Mononuclear cell (primary cell): ENCODE results near the gene PPP2R3C. TPM values are rescaled to one million over a fixed set of nuclear protein-coding genes. Genes with fewer than 3 reads are reported as not detected.
"Not testable (repeated sequence)": the region's sequence is repeated elsewhere in the genome, so short reads cannot be mapped to it uniquely, and the experiment has no call there.

Source experiments
- H3K27me3 ChIP-seq: 2 replicates; pipeline ENCODE4 v1.6.0; 2011; ENCODE audit warnings: low read length, control low read depth; ENCODE audit not compliant: insufficient read depth
- H3K4me1 ChIP-seq: 2 replicates; pipeline ENCODE4 v1.5.1; 2011; ENCODE audit warnings: mild to moderate bottlenecking, low read length, control low read depth; ENCODE audit not compliant: insufficient read depth
- H3K4me3 ChIP-seq: 2 replicates; pipeline ENCODE4 v1.5.1; 2011; ENCODE audit warnings: mild to moderate bottlenecking, low read length, moderate library complexity
- H3K9me3 ChIP-seq: 2 replicates; pipeline ENCODE4 v1.5.1; 2011; ENCODE audit warnings: low read depth, mild to moderate bottlenecking, control low read depth, low read length
- total RNA-seq: library from RNA; depleted of rRNA; stranded (reverse); fragments of >200 nt; gene quantifications from one replicate; pipeline ENCODE4 v1.2.3, GENCODE V29; 2012

Gene PPP2R3C
- total RNA-seq, 1 donor = 55.1 TPM

DNA sequence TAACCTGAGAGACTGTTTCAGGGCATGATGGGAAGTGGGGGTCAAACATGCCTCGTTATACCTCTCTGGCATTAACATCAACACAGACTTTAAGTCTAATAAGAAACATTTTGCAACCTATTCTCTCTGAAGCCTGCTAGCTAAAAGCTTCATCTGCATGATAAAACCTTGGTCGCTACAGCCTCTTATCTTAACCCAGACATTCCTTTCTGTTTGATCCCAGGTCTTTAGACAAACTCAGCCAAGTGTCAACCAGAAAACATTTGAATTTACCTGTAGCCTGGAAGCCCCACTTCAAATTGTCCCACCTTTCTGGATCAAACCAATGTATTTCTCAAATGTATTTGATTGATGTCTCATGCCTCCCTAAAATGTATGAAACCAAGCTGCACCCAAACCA, 9.1 kb downstream of the PPP2R3C start:
- no peaks in the 10 kb centered on the region for H3K9me3 ChIP-seq
- H3K27me3 ChIP-seq = no peaks in the 10 kb centered on the region
- peaks cover 4% of the 10 kb centered on the region for H3K4me1 ChIP-seq
- H3K4me3 ChIP-seq = no peak overlapping the region

DNA sequence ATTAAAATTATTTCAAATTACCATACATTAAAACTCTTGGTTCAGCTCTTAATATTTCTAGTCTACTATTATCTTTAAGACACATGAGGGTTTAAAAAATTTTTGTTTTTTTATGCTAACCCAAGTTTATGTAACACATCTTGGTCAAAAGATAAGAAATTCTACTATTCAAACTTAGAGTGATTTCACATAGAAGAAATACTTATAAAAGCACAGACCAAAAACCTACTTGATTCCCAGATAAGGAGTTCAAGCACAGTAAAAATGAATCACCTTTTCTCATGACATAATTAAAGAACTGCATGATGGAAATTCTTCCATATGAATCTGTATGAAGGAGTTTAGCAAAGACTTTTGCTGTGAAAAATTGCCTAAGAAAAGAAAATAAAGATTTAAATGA, 13.9 kb downstream of the PPP2R3C start:
- no peaks in the 10 kb centered on the region for H3K9me3 ChIP-seq
- no peaks in the 10 kb centered on the region for H3K27me3 ChIP-seq
- H3K4me3 ChIP-seq = no peak overlapping the region
- no peaks in the 10 kb centered on the region for H3K4me1 ChIP-seq

DNA sequence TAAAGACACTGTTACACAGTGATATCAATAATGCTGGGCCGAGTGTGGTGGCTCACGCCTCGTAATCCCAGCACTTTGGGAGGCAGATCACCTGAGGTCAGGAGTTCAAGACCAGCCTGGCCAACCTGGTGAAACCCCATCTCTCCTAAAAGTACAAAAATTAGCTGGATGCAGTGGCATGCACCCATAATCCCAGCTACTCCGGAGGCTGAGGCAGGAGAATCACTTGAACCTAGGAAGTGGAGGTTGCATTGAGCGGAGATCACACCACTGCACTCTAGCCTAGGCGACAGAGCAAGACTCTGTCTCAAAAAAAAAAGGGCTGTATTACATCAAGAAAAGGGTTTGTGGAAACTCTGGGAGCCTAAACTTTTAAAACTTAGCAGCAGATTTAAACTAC, 27.1 kb downstream of the PPP2R3C start:
- H3K4me3 ChIP-seq, H3K4me1 ChIP-seq, H3K9me3 ChIP-seq: not testable (repeated sequence)

DNA sequence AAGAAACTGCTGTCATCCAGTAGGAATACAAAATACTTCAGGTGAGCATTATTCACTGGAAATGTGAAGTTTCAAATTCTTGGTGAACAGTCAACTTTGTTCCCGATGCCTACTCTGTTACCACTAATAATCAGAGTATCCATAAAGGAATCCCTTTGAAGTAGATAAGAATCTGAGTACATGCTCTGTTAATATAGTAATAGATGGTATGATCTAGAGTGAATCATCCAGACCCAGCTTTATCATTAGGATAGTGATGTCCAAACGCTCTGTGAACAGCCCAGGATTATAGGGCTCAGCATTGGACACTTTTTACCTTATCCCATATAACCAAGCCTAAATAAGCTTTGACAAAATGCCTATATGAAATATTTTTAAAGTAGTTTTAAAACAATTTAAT, 33.3 kb downstream of the PPP2R3C start:
- Histone ChIP-seq H3K4me1 (no peaks in the 10 kb centered on the region), H3K27me3 (no peaks in the 10 kb centered on the region), H3K4me3 (no peak overlapping the region)

More for the DNA sequence above, 27.1 kb downstream of the PPP2R3C start:
- H3K27me3 ChIP-seq = not testable (repeated sequence)

DNA sequence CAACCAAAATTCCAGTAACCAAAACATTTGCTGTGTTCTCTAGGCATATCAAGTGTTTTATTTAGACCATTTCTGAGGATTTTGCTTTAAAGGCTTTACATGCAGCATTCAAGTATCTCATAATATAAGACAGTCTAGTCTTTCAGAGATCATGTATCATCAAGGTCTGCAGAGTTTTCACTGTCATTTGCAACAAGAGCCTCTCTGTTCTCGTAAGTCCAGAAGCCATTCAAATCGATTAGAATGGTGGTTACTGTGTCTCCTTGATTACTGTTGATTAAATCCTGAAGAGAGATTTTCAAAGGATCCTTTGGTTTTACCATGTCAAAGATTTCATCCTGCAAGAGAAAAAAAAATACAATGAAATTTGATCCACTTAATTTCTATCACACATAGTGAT, 36.3 kb downstream of the PPP2R3C start:
- H3K4me1 ChIP-seq = no peaks in the 10 kb centered on the region
- no peak overlapping the region for H3K4me3 ChIP-seq
- no peaks in the 10 kb centered on the region for H3K27me3 ChIP-seq
- no peaks in the 10 kb centered on the region for H3K9me3 ChIP-seq

More for the DNA sequence above, 33.3 kb downstream of the PPP2R3C start:
- H3K9me3 ChIP-seq = no peaks in the 10 kb centered on the region

DNA sequence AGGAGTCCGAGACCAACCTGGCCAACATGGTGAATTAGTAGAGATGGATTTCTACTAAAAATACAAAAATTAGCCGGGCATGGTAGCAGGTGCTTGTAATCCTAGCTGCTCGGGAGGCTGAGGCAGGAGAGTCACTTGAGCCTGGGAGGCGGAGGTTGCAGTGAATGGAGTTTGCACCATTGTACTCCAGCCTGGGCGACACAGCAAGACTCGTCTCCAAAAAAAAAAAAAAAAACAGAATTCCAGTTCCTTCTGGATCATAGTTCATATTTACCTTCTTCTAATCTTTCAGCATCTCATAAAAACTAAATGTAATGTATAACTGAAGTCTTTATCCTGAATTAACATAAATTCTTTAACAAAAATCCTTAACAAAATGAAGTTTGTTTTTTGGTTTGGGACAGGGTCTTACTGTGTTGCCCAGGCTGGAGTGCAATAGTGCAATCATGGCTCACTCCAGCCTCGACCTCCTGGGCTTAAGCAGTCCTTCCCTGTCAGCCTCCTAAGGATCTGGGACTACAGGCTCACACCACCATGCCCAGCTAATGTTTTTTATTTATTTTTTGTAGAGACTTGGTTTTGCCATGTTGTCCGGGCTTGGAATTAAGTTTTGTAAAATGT, 38.1 kb downstream of the PPP2R3C start:
- Histone ChIP-seq H3K9me3 (no peaks in the 10 kb centered on the region), H3K4me1 (no peaks in the 10 kb centered on the region), H3K27me3 (no peaks in the 10 kb centered on the region), H3K4me3 (no peak overlapping the region)

DNA sequence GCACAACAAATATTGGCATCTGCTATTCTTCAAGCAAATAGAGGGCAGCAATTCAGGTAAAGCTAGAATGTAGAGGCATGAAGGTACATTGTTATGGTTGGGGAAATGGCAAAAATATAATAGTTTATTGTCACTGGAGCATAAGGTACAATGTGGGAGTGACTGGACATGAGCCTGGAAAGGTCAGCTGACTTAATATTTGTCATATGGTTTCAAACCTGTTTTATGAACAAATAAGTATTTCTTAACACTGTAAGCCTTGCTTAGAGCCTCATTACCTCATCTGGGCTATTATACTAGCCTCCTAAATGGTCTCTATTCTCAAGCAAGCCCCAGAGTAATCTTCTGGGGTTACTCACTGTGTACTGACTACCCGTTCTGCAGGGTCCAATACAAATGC, 42.0 kb downstream of the PPP2R3C start:
- no peaks in the 10 kb centered on the region for H3K4me1 ChIP-seq
- H3K27me3 ChIP-seq = no peaks in the 10 kb centered on the region
- H3K9me3 ChIP-seq = no peaks in the 10 kb centered on the region
- H3K4me3 ChIP-seq = no peak overlapping the region

DNA sequence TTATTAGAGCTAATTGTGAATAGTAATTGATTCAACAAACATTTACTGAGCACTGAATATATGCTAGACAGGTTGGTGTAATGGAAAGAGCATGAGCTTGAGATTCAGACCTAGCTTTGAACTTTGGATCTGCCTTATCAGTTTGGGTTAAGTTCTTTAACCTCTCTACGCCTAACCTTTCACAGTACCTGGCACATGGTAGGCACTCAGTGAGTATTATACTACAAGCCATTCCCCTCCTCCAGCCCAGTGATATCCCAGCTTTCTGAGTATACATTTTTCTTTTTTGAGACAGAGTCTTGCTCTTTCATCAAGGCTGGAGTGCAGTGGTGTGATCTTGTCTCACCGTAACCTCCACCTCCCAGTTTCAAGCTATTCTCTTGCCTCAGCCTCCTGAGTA, 43.7 kb downstream of the PPP2R3C start:
- no peak overlapping the region for H3K4me3 ChIP-seq
- H3K4me1 ChIP-seq = no peaks in the 10 kb centered on the region
- H3K27me3 ChIP-seq = no peaks in the 10 kb centered on the region
- H3K9me3 ChIP-seq = no peaks in the 10 kb centered on the region

DNA sequence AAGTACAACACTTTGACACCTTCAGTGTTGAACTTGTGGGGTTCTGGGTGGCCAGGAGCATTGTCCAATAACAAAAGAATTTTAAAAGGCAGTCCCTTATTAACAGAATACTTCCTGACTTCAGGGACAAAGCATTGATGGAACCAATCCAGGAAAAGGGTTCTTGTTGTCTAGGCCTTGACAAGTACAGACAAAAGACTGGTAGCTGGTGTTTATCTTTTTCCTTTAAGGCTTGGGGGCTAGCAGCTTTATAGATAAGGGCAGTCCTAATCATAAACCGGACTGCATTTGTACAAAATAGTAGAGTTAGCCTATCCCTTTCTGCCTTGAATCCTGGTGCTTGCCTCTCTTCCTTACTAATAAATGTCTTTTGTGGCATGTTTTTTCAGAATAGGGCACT, 48.3 kb downstream of the PPP2R3C start:
- Histone ChIP-seq H3K9me3 (no peaks in the 10 kb centered on the region), H3K27me3 (no peaks in the 10 kb centered on the region), H3K4me3 (no peak overlapping the region), H3K4me1 (no peaks in the 10 kb centered on the region)

DNA sequence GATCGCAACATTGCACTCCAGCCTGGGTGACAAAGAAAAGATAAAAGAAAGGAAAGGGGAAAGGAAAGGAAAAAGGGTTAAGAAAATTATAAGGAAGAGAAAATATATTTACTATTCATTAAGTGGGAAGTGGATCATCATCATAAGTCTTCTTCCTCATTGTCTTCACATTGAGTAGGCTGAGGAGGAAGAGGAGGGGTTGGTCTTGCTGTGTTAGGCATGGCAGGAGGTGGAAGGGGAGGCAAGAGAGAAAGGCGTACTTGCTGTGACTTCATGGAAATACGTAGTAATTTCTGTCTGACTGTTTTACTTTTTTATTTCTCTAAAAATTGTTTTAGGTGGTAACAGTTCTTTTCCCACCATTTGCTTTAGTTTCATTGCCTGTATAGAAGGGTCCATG, 49.6 kb downstream of the PPP2R3C start:
- Histone ChIP-seq H3K9me3 (no peaks in the 10 kb centered on the region), H3K27me3 (no peaks in the 10 kb centered on the region), H3K4me1 (no peaks in the 10 kb centered on the region), H3K4me3 (no peak overlapping the region)

DNA sequence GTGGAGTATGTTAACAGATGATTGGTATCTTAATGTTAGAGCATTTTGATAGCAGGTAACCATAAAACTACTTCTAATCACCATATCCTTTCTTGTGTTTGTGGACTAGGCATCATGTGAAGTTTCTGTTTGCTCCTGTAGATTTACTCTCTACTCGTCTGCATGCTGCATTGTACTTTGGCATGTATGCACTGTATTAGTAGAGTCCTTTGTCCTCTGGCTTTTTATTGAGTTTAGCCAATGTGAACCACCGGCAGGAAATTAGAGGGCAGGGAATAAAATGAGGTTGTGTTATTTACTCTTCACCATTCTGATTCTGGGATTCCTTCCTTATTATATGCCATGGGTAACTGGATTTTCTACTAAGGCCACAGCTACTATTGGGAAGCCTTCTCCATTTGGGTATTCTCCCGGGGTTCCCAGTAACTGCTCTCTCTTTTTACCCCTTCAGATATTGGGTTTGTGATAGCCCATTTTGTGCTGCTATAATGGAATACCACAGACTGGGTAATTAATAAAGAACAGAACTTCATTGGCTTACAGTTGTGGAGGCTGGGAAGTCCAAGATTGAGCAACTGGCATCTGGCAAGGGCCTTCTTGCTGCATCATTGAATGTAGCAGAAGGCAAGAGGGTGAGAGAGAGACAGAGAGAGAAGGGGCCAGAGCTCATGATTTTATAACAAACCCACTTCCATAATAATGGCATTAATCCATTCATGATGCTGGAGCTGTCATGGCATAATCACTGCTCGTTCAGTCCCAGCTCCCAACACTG, 53.4 kb downstream of the PPP2R3C start:
- Histone ChIP-seq H3K4me1 (no peaks in the 10 kb centered on the region), H3K4me3 (no peak overlapping the region), H3K9me3 (no peaks in the 10 kb centered on the region), H3K27me3 (no peaks in the 10 kb centered on the region)

DNA sequence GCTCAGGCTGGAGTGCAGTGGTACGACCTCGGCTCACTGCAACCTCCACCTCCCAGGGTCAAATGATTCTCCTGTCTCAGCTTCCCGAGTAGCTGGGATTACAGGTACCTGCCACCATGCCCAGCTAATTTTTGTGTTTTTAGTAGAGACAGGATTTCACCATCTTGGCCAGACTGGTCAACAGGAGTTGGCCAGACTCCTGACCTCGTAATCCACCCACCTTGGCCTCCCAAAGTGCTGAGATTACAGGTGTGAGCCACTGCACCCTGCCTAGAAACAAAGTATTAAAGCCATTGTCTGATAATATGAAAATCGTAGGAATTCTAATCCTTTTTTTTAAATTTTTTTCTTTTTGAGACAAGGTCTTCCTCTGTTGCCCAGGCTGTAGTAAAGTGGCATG, 56.1 kb downstream of the PPP2R3C start:
- H3K4me3 ChIP-seq, H3K9me3 ChIP-seq, H3K27me3 ChIP-seq, H3K4me1 ChIP-seq: not testable (repeated sequence)

DNA sequence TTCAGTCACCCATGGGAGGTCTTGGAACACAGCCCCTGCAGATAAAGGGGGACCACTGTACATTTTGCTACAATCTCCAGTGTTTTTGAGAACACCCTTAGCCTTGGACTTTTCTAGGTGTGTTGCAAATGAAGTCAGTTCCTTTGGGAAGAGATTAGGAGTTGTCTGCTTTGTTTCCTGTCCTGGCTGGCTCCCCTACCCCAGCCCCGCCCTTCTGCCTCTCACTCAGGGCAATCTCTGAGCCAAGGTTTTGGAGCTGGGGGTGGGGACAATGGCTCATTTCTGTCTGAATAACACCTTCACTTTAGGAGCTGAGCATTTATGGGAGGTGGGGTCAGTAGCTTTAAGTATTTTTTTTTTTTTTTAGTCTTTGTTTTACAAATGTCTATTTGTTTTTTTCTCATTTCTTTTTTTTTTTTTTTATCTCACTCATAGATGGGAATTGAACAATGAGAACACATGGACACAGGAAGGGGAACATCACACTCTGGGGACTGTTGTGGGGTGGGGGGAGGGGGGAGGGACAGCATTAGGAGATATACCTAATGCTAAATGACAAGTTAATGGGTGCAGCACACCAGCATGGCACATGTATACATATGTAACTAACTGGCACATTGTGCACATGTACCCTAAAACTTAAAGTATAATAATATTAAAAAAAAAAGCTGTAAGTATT, 60.5 kb downstream of the PPP2R3C start:
- H3K4me3 ChIP-seq, H3K27me3 ChIP-seq, H3K9me3 ChIP-seq, H3K4me1 ChIP-seq: not testable (repeated sequence)

DNA sequence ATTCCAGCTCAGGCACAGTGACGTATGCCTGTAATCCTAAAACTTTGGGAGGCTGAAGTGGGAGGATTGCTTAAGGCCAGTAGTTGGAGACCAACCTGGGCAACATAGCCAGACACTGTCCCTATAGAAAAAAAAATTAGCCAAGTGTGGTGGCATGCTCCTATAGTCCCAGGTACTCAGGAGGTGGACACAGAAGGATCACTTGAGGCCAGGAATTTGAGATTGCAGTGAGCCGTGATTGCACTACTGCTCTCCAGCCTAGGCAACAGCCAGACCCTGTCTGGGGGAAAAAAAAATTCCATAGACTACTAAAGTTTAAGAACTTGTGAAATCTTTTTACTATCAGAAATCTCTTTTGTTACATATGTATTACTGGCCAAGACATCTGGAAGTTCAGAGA, 69.2 kb downstream of the PPP2R3C start:
- H3K27me3 ChIP-seq = no peaks in the 10 kb centered on the region
- peaks cover 3% of the 10 kb centered on the region for H3K4me1 ChIP-seq
- H3K9me3 ChIP-seq = no peaks in the 10 kb centered on the region

DNA sequence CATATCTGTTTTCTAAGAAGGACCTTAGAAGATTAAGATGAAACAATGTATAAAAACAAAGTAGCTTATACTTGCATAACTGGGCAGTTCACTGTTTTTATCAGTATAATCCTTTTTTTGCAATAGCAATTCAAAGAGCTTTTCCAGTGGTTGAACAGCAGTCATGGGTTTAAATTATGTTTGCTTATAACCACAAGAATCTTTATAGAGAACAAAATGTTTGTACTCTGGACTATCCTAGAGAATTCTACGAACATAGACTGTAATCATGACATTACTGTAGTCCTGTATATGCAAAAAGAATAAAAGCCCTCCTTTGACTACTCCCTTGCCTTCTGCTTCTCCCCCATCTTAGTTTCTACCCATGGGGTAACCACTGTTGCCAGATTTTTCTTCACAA, 70.0 kb downstream of the PPP2R3C start:
- Histone ChIP-seq H3K9me3 (no peaks in the 10 kb centered on the region), H3K4me3 (no peak overlapping the region), H3K27me3 (no peaks in the 10 kb centered on the region), H3K4me1 (peaks cover 12% of the 10 kb centered on the region)

More for the DNA sequence above, 69.2 kb downstream of the PPP2R3C start:
- no peak overlapping the region for H3K4me3 ChIP-seq
